A549 treated with GW870086 at 1 μM for 4 hours (cell line): ENCODE measurements around the gene S100A11. TPM values are rescaled to one million over a fixed set of nuclear protein-coding genes. Genes with fewer than 3 reads are reported as not detected.

Experiments
- total RNA-seq: library from RNA; stranded (reverse); fragments of 200-300 nt; extraction: Qiagen RNA extraction; gene quantifications from 5 replicates; pipeline ENCODE4 v1.2.3, GENCODE V29; 2022; ENCODE audit warnings: low read depth

Gene S100A11
- total RNA-seq, result 1,851 to 2,064 TPM (median 1,907 TPM) in 5 replicates

GRCh38 chr1:152036267-152037216, at the start of gene S100A11:
Gene S100A11 (minus strand): TSS chr1:152037004. CDS start chr1:152036915, 89 bp downstream.

DNA sequence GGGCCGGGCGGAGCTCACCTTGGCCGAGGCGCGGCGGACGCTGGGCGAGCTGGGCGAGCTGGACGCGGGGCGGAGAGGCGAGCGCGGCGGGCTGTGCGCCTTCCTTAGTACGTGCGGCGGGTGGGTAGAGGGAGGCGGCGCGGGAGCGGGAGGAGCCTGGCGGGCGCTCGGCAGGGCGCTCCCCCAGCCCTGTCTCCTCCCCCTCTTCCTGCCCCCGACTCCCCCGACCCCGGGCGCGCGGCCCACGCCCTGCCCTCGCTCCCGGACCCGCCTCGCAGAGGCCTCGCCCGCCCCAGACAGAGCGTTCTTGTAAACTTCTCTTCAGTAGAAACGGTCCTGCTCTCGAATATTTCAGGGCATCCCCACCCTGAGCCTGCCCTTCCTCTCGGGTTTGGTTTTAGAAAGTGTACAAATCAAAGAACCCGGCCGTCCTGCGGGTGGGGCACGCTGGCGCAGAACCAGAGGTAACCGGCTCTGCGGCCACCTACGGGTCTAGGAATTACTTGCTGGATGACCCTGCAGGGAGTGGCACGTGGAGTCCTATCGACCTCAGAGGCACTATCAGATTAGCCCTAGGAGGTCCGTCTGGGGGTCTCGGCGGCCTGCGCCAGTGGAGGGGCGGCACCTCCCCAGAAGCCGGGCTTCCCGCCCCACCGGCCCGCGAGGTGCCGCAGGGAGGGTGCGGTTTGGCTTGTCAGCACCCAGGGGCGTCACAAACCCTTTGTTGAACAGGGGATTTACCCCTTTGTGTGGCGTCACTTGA, 42.9 kb downstream of the S100A11 start, which contains the start of gene S100A10:
Gene S100A10 (minus strand): TSS at position 126 of the 763 bp plus-strand sequence. CDS start 7,629 bp downstream, outside the sequence.

Other genes starting within 250 kb of the S100A11 start
- 4.6 to 6.3 TPM (median 5.8 TPM) in 5 replicates for gene TDRKH, start 246.5 kb downstream of the S100A11 start, total RNA-seq
- not detected in 5 replicates for gene LINGO4, start 231.6 kb downstream of the S100A11 start, total RNA-seq
- gene RORC, start 205.2 kb downstream of the S100A11 start, total RNA-seq, result 0.03 to 0.08 TPM (median 0.06 TPM) in 3 of 5 replicates, not detected in the others
- 0.07 TPM in 1 of 5 replicates, not detected in the others for gene C2CD4D, start 197.2 kb downstream of the S100A11 start, total RNA-seq
- gene THEM5, start 183.3 kb downstream of the S100A11 start, total RNA-seq, result not detected in 5 replicates
- gene THEM4, start 127.5 kb downstream of the S100A11 start, total RNA-seq, result 13.9 to 14.4 TPM (median 14.3 TPM) in 5 replicates
- 2,300 to 2,794 TPM (median 2,546 TPM) in 5 replicates for gene S100A10, start 43.1 kb downstream of the S100A11 start, total RNA-seq
- gene TCHHL1, start 52.1 kb upstream of the S100A11 start, total RNA-seq, result 0.03 TPM in 1 of 5 replicates, not detected in the others
- gene TCHH, start 78.4 kb upstream of the S100A11 start, total RNA-seq, result 0.26 to 0.34 TPM (median 0.28 TPM) in 5 replicates
- not detected in 5 replicates for gene RPTN, start 122.2 kb upstream of the S100A11 start, total RNA-seq
- 0.01 TPM in 1 of 5 replicates, not detected in the others for gene HRNR, start 187.2 kb upstream of the S100A11 start, total RNA-seq